Measurements from ENCODE around the gene LTBP1.
"Not testable (repeated sequence)": the region's sequence is repeated elsewhere in the genome, so short reads cannot be mapped to it uniquely, and the experiment has no call there.

Gene LTBP1

DNA sequence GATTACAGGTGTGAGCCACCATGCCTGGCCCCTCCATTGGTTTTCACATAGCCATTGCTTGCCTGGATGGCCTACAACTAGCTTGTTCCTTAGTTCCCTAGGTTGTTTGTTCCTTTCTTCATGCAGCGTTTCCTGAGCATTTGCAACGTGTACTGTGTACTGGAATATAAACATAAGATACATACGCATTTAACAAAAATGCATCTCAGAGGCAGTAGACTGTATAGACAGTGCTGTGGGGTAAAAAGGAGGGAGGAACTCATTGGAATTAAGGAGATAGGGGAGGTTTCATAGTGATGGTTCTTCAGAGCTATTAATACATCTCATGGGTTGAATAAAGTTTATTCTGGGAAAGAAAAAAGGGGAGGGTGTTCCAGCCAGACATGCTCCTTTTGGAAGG is 269.2 kb downstream of the LTBP1 start:
- DNase-seq (ENCODE audit: extremely low read depth in 1 of 2, low read depth in 1 of 2): no peak

DNA sequence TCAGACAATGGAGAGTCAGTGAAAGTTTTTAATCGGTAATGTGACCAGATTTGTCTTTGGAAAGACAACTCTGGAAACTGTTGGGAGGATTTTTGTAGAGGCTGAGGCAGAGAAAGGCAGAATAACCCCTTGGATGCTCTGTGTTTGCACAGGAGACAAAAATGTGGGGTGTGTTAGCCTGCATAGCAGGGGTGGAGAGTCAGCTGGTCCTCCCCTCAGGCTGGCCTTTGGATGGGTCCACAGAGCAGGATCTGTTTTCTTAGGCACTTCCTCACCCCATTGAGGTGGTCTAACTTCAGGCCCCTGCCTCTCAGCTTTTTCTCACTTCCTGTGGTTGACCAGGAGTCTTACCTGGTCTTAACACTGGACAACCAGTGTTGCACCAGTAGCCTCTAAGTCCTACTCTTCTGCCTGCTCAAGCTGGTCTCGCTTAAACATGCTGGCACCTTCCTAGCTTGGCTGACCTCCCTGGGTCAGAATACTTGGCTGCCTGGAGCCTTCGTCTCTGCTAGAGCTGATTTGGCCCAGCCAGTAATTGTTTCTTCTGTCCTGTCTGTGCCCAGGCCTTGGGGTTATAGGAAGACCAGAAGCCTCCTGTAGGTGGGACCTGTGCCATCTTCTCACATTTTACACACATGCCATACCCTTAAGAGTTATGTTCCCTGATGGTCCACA is 269.9 kb downstream of the LTBP1 start:
- no peak for DNase-seq (ENCODE audit: extremely low read depth in 1 of 2, low read depth in 1 of 2)

DNA sequence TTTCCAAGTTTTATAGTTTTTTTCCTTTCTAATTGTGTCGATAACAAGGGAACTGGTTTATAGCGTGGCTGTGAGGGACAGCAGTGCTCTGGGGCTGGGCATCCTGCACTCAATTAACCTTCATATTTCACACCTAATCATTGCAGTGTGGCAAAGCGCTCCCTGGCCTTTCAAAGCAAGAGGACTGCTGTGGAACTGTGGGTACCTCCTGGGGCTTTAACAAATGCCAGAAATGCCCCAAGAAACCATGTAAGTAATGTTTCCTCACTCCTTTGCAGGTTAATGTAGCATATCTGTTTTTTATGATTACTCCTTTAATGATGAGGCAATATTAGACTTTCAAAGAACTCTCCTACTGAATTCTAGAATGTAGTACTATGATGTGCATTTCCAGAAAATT is 270.7 kb downstream of the LTBP1 start:
- DNase-seq (ENCODE audit: extremely low read depth in 1 of 2, low read depth in 1 of 2): no peak

DNA sequence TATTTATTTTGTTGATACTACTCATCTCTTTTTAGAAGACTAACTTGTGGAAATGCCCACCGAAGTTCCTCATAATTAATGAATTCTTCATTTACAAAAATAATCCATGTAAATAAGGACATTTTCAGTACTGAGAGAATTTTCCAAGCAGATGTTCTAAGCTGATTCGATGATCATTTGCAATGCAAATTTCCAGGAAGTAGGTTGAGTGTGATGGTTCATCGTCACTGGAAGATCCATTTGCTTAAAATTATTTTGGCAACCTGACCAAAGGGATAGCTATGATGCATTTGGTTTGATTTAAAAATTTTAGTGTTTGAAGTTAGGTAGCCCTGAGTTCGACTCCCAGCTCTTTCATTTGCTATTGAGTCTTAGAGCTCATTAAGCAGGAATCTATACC is 272.4 kb downstream of the LTBP1 start:
- no peak for DNase-seq (ENCODE audit: extremely low read depth in 1 of 2, low read depth in 1 of 2)

DNA sequence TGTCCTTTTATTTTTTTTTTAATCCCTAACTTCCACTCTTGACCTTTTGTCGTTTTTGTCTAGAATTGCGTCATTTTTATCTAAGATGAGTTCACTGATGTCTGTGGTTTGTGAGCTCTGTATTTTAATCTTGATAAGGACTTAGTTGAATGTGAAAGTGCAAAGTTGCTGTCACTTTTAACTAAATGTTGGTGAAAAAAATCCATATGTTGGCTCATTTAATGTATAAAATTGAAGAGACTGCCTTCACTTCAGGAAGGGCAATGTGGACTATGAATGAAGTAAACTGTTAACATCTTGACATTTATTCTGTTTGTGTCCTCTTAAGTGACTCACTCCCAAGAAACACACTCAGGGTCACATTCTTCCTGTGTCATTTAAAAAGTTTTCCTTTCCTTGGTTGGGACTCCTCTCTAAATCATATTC is 273.1 kb downstream of the LTBP1 start:
- no peak for DNase-seq (ENCODE audit: extremely low read depth in 1 of 2, low read depth in 1 of 2)

DNA sequence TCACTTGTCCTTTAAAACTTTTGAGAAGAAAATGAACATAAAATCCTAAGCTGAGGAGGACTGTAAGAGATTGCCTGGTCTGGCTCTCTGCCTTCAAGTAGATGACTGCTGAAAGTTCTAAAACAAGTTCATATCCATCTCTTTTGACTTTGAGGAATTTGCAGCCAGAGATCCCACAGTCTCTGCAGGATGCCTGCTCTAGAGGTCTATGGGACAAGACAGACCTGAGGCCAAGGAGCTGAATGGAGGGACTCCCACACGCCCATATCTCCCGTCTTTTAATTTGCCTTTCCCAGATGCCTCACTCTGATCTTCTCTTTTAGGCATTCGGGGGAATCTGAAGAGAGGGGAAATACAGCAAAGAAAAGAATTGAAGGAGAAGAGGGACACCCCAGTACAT is 273.8 kb downstream of the LTBP1 start:
- DNase-seq (ENCODE audit: extremely low read depth in 1 of 2, low read depth in 1 of 2): no peak

DNA sequence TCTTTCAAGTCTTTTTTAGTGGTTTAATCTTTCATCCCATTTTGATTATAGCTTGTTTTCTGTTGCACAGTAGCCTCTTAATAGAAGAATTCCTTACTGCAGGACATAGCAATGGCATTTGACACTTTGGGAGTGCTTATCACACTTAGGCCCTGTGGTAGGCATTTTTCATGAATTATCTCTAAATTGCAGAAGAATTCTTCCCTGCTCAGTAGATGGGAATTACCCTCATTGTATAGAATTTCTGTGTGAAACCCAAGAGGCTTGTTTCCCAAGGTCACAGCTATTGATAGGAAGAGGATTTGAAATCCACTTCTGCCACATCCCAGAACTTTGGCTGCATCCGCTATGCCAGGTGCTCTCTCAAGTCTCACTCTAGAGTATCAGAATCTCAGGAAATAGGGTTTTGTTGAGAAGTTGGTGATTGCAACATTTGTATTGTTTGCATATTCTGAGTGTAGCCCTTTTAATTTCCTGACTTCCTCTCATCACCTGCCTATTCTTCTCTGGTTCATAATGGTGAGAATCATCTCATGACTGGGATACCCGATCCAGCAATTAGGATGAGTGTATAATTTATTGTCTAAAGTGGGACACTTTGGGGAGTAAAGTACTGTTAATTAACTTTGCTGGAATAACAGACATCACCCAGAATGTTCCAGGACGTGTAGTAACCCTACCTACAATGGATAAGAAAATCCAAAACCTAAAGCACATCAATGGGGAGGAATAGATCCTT is 274.5 kb downstream of the LTBP1 start:
- no peak for DNase-seq (ENCODE audit: extremely low read depth in 1 of 2, low read depth in 1 of 2)

DNA sequence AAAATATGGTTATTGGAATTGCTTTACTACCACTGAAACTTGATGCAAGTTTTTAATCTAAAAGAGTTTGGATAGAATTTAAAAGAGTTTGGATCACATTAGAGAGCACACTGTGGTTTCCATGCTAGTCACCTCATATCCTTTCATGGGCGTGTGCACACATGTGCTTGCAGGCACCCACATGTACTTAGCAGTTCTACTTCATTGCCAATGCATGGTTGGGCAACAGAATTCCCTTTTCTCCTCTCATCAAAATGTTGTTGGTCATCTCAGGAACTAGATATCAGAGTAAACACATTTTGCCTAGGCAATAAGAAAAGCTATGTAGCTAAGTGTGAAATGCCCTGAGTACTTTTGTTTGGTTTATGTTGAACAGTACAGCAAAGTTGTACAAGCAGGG is 275.6 kb downstream of the LTBP1 start:
- DNase-seq (ENCODE audit: extremely low read depth in 1 of 2, low read depth in 1 of 2): no peak

DNA sequence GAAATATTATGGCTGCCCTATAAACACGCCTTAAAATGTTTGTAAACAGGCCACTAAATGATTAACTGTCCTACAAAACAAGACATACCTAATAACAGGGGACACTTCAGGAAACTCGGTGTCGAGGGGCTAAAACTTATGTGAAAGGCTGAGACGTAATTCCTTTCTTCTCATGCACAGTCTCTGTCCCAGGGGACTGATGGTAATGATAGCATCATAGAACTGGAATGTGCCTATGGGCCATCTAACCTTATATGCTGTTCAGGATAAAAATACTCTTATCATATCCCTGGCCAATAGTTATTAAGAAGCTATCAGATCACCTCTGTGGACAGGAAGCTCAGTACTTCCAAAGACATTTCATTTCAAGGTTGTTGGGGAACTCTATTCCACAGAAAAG is 277.1 kb downstream of the LTBP1 start:
- DNase-seq (ENCODE audit: extremely low read depth in 1 of 2, low read depth in 1 of 2): no peak

DNA sequence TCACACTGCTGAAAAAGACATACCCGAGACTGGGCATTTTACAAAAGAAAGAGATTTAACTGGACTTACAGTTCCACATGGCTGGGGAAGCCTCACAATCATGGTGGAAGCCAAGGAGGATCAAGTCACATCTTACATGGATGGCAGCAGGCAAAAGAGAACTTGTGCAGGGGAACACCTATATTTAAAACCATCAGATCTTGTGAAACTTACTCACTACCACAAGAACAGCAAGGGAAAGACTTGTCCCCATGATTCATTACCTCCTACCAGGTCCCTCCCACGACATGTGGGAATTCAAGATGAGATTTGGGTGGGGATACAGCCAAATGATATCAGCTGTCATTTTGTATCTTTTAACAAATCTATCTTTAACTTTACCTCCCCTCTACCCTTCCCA is 278.6 kb downstream of the LTBP1 start:
- no peak for DNase-seq (ENCODE audit: extremely low read depth in 1 of 2, low read depth in 1 of 2)

DNA sequence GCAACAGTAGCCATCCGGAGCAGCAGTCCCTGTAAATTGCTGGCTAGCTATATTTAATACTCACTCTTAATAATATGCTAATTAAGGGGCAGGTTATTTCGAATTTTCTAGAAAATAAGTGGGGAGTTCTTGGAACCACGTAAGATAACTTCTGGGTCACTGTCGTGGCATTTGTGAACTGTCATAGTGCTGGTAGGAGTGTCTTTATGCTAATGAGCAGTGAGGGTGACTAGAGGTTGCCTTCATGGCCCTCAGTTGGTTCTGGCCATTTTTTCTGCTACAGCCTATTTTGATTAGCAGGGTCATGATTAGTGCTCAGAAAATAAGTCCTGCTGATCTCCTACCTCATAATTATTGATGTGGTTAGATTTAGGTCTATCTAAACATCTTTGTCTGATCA is 279.8 kb downstream of the LTBP1 start:
- no peak for DNase-seq (ENCODE audit: extremely low read depth in 1 of 2, low read depth in 1 of 2)

DNA sequence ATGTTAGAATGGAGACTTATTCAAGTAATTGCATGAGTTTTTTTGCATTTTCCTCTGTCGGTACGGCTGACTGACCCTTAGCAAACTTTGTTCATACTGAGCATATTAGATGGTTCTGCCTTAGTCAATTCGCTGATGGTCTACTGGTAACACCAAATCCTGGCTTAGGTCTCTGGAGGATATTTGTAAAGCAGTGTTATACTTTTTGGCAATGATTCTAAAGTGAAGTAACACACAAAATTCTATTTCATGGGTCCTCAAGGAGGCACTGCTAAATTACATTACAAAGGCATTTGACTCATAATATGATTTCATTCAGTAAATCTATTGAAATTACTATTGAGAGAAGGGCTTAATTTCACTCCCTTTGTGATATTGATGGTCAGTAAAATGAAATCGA is 282.9 kb downstream of the LTBP1 start:
- DNase-seq (ENCODE audit: extremely low read depth in 1 of 2, low read depth in 1 of 2): no peak

DNA sequence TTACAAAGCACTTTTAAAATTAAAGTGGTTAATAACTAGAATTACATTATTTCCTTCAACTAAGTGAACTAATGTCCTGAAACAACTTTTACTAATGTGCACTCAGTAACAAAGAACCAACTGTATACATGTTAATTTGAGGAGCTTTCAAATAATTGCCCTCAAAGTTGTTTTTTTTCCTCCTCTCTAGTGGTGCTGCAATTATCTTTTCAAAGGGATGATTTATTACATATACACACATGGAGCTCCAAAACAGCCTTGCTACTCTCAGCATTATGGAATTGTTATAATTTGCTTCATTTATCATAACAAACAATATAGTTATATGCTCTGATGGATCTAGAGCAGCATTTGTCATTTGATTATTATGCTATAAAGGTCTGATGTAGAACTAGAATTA is 283.4 kb downstream of the LTBP1 start:
- DNase-seq (ENCODE audit: extremely low read depth in 1 of 2, low read depth in 1 of 2): no peak

DNA sequence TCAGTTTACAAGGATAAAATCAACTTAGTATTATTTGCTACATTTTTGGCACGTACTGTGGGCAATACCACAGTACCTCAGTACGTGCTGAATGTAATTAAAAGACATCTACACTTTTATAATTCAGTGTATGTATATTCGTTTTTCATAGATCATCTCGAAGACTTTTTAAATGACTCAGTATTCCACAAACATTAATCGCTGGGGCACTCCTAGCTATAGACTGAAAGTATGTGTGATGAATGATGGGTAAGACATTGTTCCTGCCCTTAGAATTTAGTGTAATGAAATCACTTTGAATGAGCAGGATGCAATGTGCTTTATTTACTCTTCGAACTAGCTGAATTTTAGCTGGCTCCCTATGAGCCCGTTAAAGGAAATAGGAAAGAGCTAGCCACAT is 284.1 kb downstream of the LTBP1 start:
- no peak for DNase-seq (ENCODE audit: extremely low read depth in 1 of 2, low read depth in 1 of 2)

DNA sequence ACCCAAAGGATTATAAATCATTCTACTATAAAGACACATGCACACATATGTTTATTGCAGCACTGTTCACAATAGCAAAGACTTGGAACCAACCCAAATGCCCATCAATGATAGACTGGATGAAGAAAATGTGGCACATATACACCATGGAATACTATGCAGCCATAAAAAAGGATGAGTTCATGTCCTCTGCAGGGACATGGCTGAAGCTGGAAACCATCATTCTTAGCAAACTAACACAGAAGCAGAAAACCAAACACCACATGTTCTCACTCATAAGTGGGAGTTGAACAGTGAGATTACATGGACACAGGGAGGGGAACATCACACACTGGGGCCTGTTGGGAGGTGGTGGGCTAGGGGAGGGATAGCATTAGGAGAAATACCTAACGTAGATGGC is 288.8 kb downstream of the LTBP1 start:
- DNase-seq (ENCODE audit: extremely low read depth in 1 of 2, low read depth in 1 of 2): not testable (repeated sequence)

DNA sequence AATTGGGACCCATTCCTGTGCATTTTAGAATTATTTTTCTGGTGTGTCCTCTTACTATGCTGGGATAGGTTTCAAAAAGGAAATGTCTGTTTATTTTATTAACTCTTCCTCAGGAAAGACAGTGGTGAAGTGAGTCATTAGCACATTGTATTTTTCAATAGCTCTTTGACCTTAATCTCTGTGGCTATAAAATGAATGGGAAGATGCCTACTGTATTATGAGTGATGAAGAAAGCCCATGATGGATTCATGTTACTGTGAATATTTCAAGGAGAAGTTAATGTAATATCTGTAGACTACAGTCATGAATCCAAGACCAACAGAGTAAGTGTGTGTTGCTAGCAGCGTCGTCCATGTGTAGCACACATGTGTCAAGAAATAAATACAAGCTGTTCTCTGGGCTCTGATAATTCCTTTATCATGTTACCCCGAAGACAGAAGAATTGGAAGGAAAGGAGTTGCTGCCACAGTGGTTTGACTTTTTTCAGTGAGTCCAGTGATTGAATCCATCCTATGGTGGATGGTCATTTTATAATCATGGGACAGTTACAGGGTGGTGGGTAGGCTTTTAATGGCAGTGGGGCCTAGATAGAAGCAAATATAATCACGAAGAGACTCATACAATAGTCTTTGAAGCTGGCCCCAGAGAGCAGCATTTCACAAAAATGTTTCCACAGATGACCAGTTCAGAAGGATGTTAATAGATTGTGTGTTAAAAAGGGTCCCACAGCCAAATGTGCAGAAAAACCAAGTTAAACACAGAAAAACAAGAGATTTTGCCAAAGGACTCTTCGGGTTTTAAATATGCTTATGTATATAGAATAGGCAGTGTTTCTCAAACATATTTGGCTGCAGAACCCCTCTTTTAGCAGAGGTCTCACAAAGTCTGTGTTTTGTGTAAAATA is 290.0 kb downstream of the LTBP1 start:
- DNase-seq (ENCODE audit: extremely low read depth in 1 of 2, low read depth in 1 of 2): no peak

DNA sequence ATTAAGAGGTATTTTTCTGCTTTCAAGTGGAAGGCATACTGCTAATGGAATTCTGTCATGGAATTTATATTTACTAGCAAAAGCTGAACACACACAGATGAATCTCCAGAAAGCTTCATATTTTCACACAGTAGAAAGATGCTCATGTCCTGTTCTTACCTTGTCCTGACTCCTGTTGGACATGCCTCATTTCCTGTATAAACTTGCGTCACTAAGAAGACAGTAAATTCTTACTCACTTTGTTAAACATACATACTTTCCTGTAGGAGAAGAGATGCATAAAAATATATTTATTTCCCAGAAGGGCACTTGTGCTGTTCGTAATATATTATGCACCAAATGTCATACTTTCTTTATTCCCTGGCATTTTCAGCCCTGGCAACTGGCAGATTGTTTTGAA is 291.4 kb downstream of the LTBP1 start:
- DNase-seq (ENCODE audit: extremely low read depth in 1 of 2, low read depth in 1 of 2): no peak

DNA sequence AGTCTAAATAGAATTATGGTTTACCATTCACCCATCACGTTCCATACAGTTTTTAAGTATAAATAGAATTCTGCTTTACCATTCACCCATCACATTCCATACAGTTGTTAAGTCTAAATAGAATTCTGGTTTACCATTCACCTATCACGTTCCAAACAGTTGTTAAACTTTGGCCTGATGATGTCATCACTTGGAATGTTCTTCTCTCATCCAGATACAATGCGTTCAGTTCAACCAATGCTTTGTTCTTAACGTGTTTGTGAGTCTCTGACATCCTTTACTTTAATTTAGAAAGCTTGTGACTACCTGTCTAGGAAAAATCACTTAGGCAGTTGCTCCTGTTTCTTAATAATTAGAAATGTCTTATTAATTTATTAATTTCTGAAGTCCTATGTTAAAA is 293.4 kb downstream of the LTBP1 start:
- no peak for DNase-seq (ENCODE audit: extremely low read depth in 1 of 2, low read depth in 1 of 2)

DNA sequence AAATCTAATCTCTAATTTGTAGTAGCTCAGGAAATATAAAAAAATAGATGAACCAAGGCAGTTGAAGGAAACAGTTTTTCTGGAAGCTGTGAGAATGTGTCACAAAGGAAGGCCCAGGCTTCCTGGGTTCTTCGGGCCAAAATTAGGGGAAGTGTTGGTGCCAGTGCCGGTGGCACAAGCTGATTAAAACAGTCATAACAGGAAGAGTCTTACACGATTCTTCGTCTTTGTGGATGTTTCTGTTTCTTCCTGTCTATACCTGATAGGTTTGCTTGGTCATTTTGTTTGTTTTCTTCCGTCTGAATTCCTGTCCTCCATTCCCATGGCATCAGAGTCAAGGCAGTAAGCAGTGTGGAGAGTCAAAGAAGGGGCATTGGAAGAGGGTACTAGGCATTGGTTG is 294.3 kb downstream of the LTBP1 start:
- no peak for DNase-seq (ENCODE audit: extremely low read depth in 1 of 2, low read depth in 1 of 2)

DNA sequence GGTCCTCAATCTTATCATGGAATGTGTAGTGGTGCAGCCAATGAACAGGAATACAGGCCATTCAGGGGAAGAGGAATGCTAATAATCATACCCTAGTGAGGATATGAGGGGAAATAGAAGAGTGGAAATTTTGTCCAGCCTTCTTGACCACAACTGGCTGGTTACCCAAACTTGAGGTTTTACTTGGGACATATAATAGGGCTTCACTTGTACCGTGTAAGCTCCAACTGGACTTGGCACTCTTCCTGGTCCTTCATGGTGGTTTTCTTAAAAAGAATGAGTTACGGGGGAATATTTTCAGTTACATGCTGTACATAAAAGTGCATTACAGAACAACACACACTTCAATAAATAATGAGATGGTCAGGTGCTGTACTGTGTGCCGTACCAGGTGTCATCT is 294.8 kb downstream of the LTBP1 start:
- no peak for DNase-seq (ENCODE audit: extremely low read depth in 1 of 2, low read depth in 1 of 2)

DNA sequence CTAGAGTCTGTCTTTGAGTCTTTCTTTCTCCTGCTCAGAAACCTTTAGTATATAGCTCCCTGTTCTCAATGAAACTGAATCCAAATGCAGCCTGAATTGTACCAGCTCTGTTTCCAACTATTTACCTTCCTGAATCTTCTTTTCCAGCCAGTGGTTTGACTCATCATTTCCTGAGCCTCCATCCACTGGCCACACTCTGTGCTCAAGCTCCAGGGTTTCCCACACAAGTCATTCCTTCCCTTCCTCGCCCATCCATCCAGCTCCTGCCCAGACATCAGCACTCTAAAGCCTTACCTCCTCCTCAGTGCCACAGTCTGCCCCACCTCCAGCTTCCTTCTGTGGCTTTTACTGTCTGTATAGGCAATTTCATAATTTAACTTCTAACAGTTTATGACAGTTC is 296.1 kb downstream of the LTBP1 start:
- DNase-seq (ENCODE audit: extremely low read depth in 1 of 2, low read depth in 1 of 2): no peak

DNA sequence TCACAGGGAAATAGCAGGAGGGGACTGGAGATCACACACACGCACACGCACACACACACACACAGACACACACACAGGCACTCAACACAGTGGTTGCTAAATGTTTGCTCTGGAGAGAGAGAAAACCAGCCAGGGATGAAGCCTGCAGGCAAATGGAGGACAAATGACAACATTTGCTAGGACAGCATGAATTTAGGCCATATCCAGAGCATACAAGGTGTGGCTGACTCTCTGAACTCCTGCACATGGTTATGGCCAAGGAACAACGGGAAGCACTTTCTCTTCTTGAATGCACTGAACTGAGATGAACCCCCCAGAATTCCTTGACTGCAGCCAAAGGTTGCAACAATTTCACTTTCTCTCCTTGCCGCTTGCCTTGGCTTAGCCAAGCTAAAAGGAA is 299.7 kb downstream of the LTBP1 start:
- DNase-seq (ENCODE audit: extremely low read depth in 1 of 2, low read depth in 1 of 2): no peak

All from stimulated activated CD8-positive, alpha-beta memory T cell treated with anti-CD3 and anti-CD28 coated beads, Interleukin-7, amount 100 ng/mL, for 48 hours (primary cell).